HG02943 (cell line): ENCODE measurements around the gene RASGRF2.

Experiments used
- ATAC-seq: cut with Tn5 transposase; IDR thresholded peaks from one replicate; pipeline ENCODE4 v1.9.1; 2021; ENCODE audit warnings: mild to moderate bottlenecking, low read depth, moderate library complexity; ENCODE audit not compliant: unreplicated experiment

Gene RASGRF2

DNA sequence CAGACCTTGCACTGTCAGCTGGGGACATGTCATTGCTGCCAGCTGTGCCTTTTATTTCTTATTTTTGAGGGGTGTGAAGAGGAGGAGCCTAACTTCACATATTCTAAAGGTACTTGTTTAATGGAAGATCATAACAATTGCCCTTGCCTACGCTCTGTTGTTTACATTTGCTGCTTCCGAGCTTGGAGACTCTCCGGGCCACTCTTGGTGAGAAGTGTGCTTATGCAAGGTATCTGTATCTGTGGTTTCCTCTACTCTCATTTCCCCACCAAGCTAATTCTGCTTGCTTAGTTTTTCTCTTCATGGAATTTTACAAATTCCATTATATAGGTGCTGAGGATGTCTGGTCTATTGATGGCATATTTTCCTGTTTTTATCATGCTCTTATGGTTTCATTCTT lies 105.3 kb downstream of the RASGRF2 start:
- no peak for ATAC-seq

DNA sequence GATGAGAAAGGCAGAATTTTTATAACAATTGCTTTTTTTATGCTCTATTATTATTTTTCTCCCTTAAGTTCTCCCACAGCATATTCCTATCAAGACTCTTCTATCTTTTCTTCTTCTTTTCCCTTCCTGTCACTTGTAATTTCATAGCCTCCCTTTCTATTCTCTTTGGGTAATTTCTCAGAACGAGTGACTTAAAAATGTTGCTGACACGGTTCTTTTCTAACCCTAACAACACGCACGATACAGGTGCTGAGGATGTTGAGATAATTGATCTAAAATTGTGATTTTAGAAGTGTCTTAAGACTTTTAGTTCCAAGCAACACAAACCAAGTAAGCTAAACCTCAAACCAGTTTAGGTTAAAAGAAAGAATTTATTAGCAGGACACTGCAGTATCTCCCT lies 105.9 kb downstream of the RASGRF2 start:
- no peak for ATAC-seq

DNA sequence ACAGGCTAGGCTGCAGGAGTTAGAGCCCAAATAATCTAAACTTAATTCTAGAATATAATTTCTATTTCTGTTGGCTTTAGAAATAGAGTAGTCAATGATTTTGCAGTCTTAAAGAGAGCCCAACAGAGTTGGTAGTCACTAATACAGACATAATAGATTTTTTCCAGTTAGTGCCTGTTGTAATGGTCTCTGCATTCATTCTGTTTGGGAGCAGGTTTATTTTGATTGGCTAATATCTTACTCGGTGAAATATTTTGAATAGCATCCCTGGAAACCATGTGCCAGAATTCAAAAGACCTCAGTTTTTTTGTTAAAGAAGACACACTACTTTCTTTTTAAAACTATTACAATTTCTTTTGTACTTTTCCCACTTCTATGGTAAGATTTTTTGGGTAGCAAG lies 107.2 kb downstream of the RASGRF2 start:
- ATAC-seq, result no peak

DNA sequence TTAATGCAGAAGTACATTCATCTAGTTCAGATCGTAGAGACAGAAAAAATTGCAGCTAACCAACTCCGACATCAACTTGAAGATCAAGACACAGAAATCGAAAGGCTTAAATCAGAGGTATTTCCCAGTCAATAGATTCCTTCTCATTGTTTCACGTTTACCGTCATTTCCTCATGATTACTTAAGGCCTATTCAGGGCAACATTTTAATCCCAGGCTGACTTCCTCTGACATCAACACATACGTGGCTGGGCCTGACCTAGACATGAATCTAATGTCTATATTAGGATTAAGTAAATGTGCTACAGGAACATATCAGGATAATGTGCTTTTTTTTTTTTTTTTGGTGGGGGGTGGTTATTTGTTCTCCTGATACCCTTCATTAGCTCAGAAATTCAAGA lies 107.9 kb downstream of the RASGRF2 start:
- no peak for ATAC-seq

DNA sequence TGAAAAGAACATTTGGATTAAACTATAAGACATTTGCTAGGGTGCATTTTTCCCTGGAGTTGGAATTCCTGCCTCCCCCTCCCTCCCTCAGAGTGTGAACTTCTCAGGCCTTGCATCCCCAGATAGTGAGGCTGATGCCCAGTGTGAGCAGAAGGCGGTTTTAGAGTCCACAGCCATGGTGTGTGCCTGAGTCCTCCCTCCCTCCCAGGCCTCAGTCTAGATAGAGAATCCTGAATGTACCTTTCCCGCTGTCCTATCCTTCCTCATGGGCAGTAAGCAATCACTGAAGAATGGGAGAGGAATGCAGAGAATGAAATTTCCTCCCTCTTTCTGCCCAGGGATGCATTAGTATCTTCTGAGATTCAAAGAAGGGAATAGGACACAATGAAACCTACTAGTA lies 108.5 kb downstream of the RASGRF2 start:
- ATAC-seq, result no peak

DNA sequence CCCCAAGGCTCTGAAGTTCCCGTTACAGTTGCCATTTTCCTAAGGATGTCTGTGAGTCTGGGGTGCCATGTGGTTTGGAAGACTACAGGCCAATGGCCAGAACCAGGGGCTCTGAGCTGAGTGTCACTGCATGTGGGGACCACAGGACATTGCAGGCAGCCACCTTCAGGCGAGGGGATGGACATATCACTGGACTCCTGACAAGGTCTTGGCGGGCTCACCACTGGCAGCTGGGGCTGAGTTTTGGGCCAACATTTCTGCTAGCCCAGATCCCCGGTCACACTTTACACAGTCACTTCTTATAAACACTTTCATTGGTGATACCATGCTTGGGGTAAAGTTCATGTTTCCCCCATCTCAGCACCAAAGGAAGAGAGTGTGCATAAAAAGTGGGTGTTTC lies 109.8 kb downstream of the RASGRF2 start:
- no peak for ATAC-seq

DNA sequence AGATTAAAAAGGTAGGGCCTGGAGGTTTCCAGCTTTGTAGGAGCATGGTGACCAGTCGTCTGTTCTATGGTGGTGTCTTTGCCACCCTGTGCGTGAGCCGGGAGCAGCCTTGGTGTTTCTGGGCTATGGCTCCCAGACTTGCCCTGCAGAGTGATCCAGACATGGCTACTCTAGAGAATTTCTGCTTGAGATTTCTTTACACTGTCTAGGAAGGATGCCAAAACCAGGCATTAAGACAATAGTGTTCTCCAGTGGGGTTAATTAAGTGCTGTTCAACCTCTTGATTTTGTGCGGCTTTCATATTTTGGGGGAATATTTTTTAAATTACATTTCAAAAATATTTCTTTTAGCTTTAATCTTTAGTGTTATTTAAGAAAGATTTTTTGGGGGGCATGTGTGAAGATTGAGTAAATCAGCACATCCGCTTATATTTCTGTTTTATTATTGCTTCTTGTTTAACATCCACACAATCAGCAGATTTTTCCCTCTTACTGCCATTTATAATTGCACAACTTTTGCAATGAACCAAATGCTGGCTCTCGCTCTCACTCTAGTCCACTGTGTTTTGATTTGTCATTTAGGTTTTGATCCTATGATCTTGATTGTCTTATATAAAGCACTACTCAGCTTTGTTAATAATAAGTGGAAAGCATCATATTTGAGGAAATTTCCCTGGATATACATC lies 110.5 kb downstream of the RASGRF2 start:
- no peak for ATAC-seq

DNA sequence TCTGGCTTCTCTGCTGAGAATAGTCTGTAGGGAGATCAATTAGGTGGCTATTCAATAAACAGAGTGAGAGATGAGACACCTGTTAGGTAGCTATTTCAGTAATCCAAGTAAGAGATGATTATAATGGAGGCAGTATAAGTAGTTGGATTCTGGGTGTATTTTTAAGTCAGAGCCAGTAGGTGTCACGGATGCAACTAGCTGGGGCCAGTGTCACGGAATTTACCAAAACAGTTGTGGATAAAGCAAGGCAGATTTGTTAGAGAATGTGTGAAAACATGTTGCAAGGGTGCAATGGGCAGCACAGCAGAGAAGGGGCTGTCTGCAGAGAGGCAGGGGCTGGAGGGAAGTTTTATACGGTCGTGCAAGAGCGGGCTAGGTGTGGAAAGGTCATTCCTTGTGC lies 114.9 kb downstream of the RASGRF2 start:
- no peak for ATAC-seq

DNA sequence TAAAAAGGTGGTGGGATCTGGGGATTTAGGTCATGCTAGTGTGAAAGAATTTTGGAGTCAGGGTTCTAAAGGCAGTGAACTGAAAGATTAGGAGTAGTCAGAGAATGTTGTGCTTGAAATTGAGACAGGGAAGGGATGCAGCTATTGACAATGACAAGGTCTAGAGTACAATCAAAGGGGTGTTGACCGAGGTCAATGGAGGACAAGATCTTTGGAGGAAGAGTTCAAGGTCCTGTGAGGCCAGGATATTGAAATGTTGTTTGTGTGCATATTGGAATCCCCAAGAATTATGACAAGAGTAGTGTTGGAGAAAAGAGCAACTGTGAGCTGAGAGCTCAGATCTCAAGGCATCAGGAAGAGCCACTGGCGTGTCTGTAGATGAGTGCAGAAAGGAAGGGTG lies 116.9 kb downstream of the RASGRF2 start:
- no peak for ATAC-seq

DNA sequence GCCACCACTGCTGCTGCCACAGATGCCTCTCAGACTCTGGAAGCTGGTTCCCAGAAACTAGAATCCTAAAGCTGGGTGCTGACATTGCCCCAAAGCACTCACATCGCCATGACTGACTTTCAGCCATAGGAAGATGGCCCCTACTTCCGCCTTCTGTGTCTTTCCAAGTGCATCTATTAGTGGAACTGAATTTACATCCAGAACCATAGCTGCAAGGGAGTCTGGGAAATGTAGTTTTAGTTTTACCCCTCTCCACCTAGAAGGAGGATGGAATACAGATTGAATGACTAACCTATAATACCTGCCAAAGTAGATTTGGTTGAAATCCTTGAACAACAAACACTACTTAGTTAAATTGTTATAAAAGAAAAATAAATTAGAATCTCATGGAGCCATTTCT lies 118.8 kb downstream of the RASGRF2 start:
- ATAC-seq, result no peak

DNA sequence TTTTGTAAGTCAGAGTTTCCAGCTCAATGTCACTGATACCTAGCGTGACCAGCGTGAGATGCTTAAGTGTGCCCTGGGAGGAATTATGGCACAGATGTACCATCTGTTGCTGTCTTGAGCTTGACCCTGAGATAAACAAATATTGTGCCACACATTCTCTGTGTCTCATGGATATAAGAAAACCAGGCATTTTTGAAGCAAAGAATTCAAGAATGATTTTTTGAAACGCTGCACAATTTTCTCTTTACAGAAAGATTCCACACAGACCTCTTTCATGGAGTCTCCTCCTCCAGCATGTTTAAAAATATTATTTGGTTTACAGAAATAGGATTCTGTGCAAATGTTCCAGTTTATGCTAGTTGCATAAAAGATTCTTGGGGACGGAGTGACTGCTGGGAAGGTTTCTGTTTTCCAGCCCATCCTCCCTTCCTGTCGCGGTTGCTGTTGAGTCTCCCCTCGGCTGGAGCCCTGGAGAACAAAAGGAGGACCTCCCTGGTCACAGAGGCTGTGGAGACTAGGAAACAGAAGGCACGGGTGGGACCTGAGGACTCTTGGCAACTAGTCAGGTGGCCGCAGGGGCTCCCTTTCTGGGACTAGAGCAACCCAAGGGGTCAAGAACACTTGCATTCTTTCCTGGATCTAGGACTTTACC lies 120.8 kb downstream of the RASGRF2 start:
- no peak for ATAC-seq

DNA sequence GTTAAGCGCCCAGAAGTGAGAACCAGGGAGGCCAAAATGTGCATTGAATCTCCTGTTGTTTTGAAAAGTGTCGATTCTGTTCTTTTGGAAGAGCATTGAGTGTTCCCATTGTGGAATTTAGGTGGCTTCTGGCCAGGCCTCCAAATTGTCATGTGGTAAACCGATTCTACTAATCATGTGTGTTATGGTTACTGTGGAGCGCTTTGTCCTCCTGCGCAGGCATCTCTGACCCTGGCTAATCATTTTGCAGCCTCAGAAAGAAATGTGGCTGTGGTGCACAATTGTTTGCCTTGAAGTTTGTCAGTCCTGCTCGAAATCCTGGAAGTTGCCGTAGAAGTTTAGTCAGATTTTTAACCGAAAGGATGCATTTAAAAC lies 121.3 kb downstream of the RASGRF2 start:
- no peak for ATAC-seq

DNA sequence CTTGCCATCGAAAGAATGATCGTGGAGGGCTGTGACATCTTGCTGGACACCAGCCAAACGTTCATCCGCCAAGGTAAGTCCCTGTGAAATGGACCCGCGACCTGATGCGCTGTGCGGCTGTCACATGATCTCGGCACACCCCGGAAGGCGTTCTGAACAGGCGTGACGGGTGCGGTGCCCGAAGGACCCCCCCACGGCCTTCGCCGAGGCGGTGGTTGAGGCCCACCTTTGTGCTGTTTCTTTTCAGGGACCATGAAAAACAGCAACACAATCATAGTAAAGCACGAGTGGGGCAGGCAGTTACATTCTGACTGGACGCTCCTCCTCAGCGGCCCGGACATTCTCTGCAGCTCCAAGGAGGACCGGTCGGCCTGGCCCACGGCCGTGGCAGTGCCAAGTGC lies 126.7 kb downstream of the RASGRF2 start:
- no peak for ATAC-seq

DNA sequence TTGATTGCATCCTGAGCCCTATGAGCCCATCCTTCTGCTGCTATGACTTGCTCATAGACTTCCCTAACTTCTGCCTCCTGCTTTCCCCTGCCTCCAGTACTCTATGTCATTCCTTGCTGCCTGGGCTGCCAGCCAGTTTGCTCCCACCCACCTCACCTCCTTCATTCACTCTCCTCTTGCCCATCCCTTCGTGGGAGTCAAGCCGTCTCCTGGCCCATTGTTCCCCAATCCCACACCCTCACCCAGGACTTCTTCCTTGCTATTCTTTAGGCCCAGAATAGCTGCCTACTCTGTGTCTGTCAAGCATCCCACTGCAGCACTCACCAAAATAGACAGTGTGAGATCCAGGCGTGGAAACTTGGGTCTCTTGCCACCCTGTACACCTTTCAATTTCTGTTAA lies 131.0 kb downstream of the RASGRF2 start:
- ATAC-seq, result no peak

DNA sequence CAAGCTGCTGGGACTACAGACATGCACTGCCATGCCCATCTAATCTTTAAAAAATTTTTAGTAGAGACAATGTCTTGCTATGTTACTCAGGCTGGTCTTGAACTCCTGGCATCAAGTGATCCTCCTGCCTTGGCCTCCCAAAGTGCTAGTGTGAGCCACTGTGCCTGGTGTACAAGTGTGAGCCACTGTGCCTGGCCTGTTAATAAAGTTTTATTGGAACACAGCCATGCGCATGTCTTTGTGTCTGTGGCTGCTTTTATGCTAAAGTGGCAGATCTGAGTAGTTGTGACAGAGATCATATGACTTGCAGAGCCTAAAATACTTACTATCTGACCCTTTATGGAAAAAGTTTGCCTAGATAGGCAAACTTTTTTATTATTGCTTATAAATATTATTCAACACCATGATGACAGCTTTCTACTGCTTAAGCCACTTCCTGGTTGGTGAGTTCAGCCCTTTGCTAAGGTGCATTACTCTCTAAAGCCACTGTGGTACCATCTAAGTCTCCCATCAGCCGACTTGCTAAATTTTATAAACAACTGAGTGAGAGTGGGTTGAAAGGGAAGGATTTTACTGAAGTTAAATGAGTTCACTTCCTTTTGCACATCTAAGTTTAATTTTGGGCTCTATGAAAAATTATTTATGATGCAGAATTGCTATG lies 133.5 kb downstream of the RASGRF2 start:
- ATAC-seq, result no peak

DNA sequence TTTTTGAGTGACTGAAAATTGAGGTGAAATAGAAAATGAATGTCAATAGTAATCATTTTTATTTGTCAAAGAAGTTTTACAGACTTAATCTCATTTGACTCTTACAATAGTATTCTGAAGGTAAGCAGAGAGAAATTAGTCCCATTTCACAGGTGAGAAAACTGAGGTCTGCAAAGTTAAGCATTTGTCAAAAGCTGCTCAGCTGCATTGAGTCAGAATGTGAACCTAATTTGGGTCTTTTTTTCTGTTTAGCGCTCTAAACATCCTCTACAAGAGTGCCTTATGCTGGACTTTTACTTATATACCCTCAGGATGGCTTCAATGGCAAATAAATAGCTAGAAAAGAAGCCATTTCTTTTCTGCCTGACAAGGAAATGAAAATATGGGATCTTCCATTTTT lies 135.7 kb downstream of the RASGRF2 start:
- no peak for ATAC-seq

DNA sequence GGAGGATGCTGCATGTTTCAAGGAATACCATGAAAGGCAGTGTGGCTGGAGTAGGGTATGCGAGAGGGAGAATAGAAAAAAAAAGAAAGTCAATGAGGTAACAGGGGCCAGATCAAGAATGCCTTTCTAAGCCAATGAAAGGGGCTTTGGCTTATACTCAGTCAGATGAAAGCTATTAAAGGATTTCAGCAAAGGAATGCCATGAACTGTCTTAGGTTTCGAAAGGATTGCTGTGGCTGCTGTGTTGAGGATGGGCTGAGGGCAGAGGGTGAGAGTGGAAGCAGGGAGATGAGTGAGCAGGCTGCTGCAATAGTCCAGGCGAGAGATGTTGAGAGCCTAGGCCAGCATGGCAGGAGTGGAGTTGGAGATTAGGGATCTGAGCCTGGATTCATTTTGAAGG lies 137.6 kb downstream of the RASGRF2 start:
- ATAC-seq, result no peak

DNA sequence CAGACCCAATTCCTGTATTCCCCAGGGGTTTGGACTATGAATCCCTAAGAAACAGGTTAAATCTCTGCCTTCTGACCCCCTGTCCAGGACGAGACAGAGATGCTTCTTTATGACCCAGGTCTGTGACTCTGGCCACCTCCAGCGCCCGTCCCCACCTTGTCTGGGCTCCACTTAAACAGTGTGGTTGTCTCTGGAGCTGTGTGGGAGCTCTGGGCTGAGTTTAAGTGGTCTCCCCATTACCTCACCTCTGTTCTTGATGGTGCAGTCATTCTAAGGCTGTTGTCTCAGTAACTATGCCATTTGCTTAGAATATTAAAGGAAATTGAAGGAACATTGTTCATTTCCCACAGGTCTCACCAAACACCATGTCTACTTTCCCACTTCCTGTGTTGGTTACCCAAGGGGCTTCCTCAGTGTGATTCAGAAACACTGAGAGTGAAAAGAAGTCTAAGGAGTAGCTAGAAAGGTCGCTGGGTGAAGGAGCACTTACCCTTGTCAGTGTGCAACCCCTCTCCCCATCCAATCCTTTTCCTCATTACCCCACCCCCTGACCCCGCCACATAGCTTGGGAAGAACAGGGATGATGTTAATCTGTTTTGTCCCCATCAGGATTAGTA lies 145.2 kb downstream of the RASGRF2 start:
- no peak for ATAC-seq

DNA sequence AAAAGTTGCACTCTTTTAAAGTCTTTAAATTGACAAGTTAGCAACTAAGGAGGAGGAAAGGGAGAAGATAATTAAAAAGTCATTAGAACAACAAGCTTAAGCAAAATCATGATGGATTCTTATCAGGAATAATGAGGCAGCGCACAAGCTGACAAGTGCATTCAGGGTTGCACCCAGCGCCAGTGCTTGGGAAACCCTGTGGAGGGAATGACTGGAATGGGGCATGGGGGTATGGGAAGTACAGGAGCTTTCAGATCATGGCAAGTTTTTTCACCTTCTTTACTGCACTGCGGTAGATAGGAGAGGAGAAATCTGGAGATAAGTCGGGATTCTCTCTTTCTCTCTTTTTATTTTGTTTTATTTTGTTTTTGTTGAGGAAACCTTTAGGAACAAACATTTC lies 155.1 kb downstream of the RASGRF2 start:
- ATAC-seq, result no peak

DNA sequence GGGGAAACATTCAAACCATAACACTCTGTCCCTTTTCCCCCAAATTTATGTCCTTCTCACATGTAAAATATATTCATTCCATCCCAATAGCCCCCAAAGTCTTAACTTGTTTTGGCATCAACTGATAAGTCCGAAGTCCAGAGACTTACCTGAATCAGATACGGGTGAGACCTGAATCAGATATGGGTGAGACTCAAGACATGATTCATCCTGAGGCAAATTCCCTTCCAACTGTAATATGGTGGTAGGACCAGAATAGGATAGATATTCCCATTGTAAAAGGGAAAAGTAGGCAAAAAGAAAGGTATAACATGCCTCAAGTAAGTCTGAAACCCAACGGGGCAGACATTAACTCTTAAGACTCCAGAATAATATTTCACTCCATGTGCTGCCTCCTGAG lies 157.4 kb downstream of the RASGRF2 start:
- ATAC-seq, result no peak

DNA sequence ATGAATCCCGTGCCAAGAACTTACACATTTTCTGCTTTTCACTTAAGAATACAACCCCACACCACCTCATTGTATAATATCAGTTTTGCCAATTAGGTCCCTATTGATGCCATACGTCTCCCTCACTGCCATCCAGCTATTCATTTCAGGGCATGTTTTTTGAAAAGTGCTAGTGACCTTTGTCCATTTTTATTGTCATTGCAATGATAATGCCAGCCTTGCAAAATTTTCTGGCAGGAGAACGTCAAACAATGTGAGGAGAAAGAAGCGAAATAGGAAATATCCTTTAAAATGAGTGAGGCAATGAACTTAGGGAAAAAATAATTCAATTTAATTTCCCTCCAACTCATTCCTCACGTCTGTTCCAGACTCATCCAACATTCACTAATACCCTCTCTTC lies 161.1 kb downstream of the RASGRF2 start:
- ATAC-seq, result no peak
